ENCODE results near the gene MTHFSD. TPM values are rescaled to one million over a fixed set of nuclear protein-coding genes. Genes with fewer than 3 reads are reported as not detected.

The MTHFSD gene
- total and polyA plus RNA-seq, 7 experiments from 2014 or later, result 16.7 to 46.7 (median 28.1) TPM

DNA sequence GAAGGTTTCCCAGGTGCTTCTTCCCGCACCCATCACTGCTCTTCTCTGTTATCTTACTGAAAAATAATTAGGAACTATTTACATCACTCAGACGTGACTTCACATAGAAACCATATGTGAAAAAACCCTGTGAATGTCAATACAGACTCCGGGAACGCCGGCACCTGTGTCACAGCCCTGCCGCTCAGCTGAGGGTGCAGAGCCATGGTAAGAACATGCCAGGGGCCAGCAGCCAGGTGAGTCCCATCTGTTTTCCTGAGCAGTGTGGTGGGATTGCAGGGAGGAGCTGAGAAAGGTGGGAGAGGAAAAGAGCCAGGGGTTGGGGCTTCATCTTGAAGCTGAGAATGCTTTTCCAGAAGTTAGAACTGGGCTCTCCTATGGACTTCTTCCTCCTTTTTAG lies 31.0 kb downstream of the MTHFSD start:
- Histone ChIP-seq H3K4me1 (ENCODE audit: control insufficient read depth in 2 of 2, insufficient read depth in 2 of 2, low read length in 2 of 2) (peaks cover 0 to 3% of the 10 kb centered on the region in 2 donors), H3K4me3 (ENCODE audit: low read length) (no peak overlapping the region), H3K27ac (ENCODE audit: low read depth, low read length) (no peak overlapping the region), H3K9me3 (ENCODE audit: control insufficient read depth in 2 of 3, low read length in 3 of 3) (no peaks in the 10 kb centered on the region), H3K27me3 (ENCODE audit: control insufficient read depth in 2 of 2, insufficient read depth in 2 of 2, low read length in 2 of 2) (peaks cover 0 to 15% of the 10 kb centered on the region in 2 donors), H3K36me3 (ENCODE audit: control insufficient read depth in 2 of 3, insufficient read depth in 3 of 3, low read length in 3 of 3) (no peaks in the 10 kb centered on the region)
- H3K9me3 Mint-ChIP-seq, result peaks cover 0 to 11% (median 5%) of the 10 kb centered on the region in 11 donors
- ATAC-seq (no peak), DNase-seq (no peak)
- ChIA-PET POLR2A (no interaction called here), CTCF (no interaction called here)
- peaks cover 5 to 21% (median 13%) of the 10 kb centered on the region in 5 donors for H3K27me3 Mint-ChIP-seq
- H3K4me3 Mint-ChIP-seq, result no peak overlapping the region
- H3K36me3 Mint-ChIP-seq, result peaks cover 0 to 11% (median 3%) of the 10 kb centered on the region in 5 donors
- intact Hi-C loops (cut with micrococcal nuclease), result loop anchor here in 1 of 2 donors (5.0 kb wide), 1 partner anchor 38 kb away; no protein-coding TSS in a partner anchor
- H3K4me1 Mint-ChIP-seq, result peaks cover 0 to 9% (median 3%) of the 10 kb centered on the region in 7 donors
- H3K27ac Mint-ChIP-seq, result no peak overlapping the region

DNA sequence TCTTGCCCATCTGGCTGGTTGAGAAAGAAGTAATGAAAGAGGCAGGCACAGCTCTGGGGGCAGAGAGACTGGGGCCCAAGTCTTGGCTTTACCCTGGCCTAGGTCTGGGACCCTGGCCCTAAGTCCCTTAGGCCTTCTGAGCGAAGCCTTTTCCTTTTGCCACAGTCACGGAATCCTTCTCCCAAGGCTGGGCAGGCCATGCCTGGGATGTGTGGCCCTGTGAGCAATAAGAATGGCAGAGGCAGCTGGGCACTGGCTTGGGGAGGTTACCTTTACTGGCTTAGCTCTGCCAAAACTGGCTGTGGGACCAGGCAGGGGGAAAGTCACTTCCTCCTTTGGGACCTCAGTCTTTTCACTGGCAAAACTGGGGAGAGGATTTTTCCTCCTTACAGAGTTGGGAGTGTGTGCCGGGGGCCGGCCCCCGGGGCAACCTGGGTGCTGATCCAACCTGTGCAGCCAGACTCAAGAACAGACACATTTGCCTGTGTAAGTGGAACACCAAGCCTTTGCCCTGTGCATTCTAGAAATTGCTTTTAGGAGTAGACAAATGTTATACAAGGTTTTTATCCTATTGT lies 31.8 kb downstream of the MTHFSD start:
- H3K4me3 Mint-ChIP-seq, result no peak overlapping the region
- intact Hi-C loops (cut with micrococcal nuclease), result loop anchor here in 1 of 2 donors (5.0 kb wide), 1 partner anchor 39 kb away; no protein-coding TSS in a partner anchor
- no peak overlapping the region for H3K27ac Mint-ChIP-seq
- no peaks in the 10 kb centered on the region for H3K36me3 ChIP-seq (ENCODE audit: control insufficient read depth in 2 of 3, insufficient read depth in 3 of 3, low read length in 3 of 3)
- peaks cover 12 to 25% (median 20%) of the 10 kb centered on the region in 5 donors for H3K27me3 Mint-ChIP-seq
- peaks cover 0 to 5% (median 3%) of the 10 kb centered on the region in 5 donors for H3K36me3 Mint-ChIP-seq
- no peak overlapping the region for H3K27ac ChIP-seq (ENCODE audit: low read depth, low read length)
- H3K27me3 ChIP-seq (ENCODE audit: control insufficient read depth in 2 of 2, insufficient read depth in 2 of 2, low read length in 2 of 2), result peaks cover 0 to 15% of the 10 kb centered on the region in 2 donors
- H3K9me3 ChIP-seq (ENCODE audit: control insufficient read depth in 2 of 3, low read length in 3 of 3), result no peaks in the 10 kb centered on the region
- DNase-seq, result no peak
- ChIA-PET POLR2A (no interaction called here), CTCF (no interaction called here)
- H3K4me3 ChIP-seq (ENCODE audit: low read length), result no peak overlapping the region
- peaks cover 0 to 3% of the 10 kb centered on the region in 2 donors for H3K4me1 ChIP-seq (ENCODE audit: control insufficient read depth in 2 of 2, insufficient read depth in 2 of 2, low read length in 2 of 2)
- ATAC-seq, result no peak
- H3K9me3 Mint-ChIP-seq, result peaks cover 0 to 11% (median 5%) of the 10 kb centered on the region in 11 donors
- H3K4me1 Mint-ChIP-seq, result peaks cover 0 to 9% (median 3%) of the 10 kb centered on the region in 7 donors

DNA sequence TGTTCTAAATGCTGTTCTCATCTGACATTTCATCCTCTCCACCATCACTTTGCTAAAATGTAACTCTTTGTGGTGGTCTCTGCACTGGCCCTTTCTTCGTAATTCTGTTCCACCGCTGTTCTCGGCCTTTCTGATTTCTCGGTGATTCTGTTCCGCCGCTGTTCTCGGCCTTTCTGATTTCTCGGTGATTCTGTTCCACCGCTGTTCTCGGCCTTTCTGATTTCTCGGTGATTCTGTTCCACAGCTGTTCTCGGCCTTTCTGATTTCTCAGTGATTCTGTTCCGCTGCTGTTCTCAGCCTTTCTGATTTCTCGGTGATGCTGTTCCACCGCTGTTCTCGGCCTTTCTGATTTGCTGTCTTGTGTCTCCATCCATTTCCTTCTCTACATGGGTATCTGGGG lies 32.4 kb downstream of the MTHFSD start:
- Mint-ChIP-seq H3K27ac (no peak overlapping the region), H3K36me3 (peaks cover 0 to 3% (median 2%) of the 10 kb centered on the region in 5 donors), H3K4me3 (no peak overlapping the region), H3K9me3 (peaks cover 0 to 11% (median 4%) of the 10 kb centered on the region in 11 donors), H3K4me1 (peaks cover 0 to 9% (median 3%) of the 10 kb centered on the region in 7 donors), H3K27me3 (peaks cover 18 to 30% (median 26%) of the 10 kb centered on the region in 5 donors)
- ATAC-seq (no peak), DNase-seq (no peak)
- ChIA-PET POLR2A (no interaction called here), CTCF (no interaction called here)
- peaks cover 0 to 15% of the 10 kb centered on the region in 2 donors for H3K27me3 ChIP-seq (ENCODE audit: control insufficient read depth in 2 of 2, insufficient read depth in 2 of 2, low read length in 2 of 2)
- no peak overlapping the region for H3K27ac ChIP-seq (ENCODE audit: low read depth, low read length)
- no peaks in the 10 kb centered on the region for H3K9me3 ChIP-seq (ENCODE audit: control insufficient read depth in 2 of 3, low read length in 3 of 3)
- H3K4me1 ChIP-seq (ENCODE audit: control insufficient read depth in 2 of 2, insufficient read depth in 2 of 2, low read length in 2 of 2), result peaks cover 0 to 3% of the 10 kb centered on the region in 2 donors
- intact Hi-C loops (cut with micrococcal nuclease), result loop anchor here in 1 of 2 donors (5.0 kb wide), 1 partner anchor 40 kb away; no protein-coding TSS in a partner anchor
- H3K36me3 ChIP-seq (ENCODE audit: control insufficient read depth in 2 of 3, insufficient read depth in 3 of 3, low read length in 3 of 3), result no peaks in the 10 kb centered on the region
- no peak overlapping the region for H3K4me3 ChIP-seq (ENCODE audit: low read length)

DNA sequence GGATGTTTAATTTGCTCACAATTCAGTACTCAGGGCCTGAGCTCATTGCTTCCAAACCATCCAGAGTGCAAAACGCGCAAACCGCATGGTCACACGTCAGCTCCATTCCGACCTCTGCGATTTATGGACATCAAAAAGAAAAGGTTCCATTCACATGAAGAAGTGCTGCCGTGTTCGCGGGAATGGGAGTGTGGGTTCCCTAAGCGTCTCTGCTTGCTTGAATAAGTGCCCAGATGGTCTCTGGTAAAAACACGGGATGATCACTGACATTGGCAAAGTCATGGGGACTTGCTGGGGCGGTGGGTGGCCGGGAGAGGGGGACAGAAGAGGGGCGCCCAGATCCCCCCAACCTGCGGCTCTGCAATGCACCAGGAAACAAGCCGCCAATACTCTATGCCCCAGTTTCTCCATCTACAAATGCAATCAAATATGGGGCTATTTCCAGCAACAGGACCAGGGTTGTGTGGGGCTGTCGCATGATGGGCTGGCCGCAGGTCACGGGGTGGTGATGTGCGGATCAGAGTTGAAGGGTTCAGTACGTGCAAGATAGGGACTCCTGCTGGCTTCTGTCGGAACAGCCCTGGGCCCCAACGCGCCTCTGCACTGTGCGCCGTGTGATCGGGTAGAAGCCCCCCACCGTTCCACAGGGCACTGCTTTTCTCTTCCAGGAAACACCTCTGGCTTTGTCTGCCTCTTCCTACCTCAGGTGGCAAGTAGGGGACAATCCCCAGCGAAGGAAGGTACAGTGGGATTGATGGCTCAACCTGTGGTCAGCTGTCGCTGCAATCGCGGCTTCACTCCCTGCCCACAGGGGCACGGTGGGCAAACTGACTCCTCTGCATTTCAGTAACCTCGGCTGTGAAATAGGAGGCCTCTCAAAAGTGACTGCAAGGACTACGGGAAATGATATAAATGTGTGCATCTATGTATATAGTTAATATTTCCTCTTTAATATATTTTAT lies 33.5 kb downstream of the MTHFSD start:
- no peak overlapping the region for H3K4me3 Mint-ChIP-seq
- ATAC-seq (no peak), DNase-seq (no peak)
- Histone ChIP-seq H3K9me3 (ENCODE audit: control insufficient read depth in 2 of 3, low read length in 3 of 3) (no peaks in the 10 kb centered on the region), H3K27me3 (ENCODE audit: control insufficient read depth in 2 of 2, insufficient read depth in 2 of 2, low read length in 2 of 2) (peaks cover 0 to 15% of the 10 kb centered on the region in 2 donors), H3K36me3 (ENCODE audit: control insufficient read depth in 2 of 3, insufficient read depth in 3 of 3, low read length in 3 of 3) (no peaks in the 10 kb centered on the region), H3K4me3 (ENCODE audit: low read length) (no peak overlapping the region), H3K27ac (ENCODE audit: low read depth, low read length) (no peak overlapping the region), H3K4me1 (ENCODE audit: control insufficient read depth in 2 of 2, insufficient read depth in 2 of 2, low read length in 2 of 2) (peaks cover 0 to 3% of the 10 kb centered on the region in 2 donors)
- peaks cover 26 to 39% (median 36%) of the 10 kb centered on the region in 5 donors for H3K27me3 Mint-ChIP-seq
- intact Hi-C loops (cut with micrococcal nuclease), result loop anchor here in 1 of 2 donors (2.0 to 5.0 kb wide), 2 partner anchors 41 to 701 kb away; no protein-coding TSS in a partner anchor
- peaks cover 0 to 9% (median 3%) of the 10 kb centered on the region in 7 donors for H3K4me1 Mint-ChIP-seq
- POLR2A ChIA-PET, result no interaction called here
- H3K27ac Mint-ChIP-seq, result peak overlapping the region in 1 of 9 donors; percentile 19
- peaks cover 0 to 7% (median 0%) of the 10 kb centered on the region in 11 donors for H3K9me3 Mint-ChIP-seq
- H3K36me3 Mint-ChIP-seq, result no peaks in the 10 kb centered on the region
- CTCF ChIA-PET, result no interaction called here

DNA sequence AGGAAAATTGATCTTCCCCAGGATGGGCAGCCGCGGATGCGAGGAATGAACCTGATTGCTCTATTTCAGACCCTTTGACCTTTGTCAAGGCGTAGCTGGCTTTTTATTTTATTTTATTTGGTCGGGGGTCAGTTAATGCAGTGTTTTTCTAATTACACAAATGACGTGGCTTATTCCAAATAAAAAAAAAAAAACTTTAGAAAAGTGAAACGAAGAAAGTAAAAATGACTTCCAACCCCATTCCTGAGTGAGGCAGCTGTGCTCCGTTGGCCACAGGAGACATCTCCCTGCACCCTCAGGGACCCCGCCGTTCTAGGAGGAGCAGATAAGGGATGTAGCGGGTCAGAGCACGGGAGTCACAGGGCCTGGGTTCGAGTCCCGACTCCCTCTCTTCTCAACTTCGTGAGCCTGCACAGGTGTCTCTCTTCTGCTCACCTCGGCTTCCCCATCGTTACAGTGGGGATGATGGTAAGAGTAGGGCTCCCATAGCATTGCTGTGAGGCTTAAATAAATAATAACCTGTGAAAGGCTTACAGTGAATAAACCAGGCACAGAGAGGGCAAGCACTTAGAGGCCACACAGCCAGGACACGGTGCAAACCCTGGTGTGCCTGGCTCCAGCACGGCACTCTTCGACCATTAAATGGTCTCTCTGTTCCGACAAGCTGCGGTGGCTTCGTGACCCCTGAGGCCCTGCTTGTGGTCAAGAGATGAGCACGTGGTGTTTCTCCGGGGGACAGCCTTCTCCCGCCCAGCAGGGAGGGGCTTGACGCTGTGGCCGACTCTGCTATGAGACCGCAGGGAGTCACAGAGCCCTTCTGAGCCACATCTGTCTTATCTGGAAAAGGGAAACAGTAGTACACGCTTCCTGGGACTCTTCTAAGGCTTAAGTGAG lies 34.5 kb downstream of the MTHFSD start:
- H3K27ac Mint-ChIP-seq, result no peak overlapping the region
- Histone ChIP-seq H3K4me1 (ENCODE audit: control insufficient read depth in 2 of 2, insufficient read depth in 2 of 2, low read length in 2 of 2) (peaks cover 0 to 3% of the 10 kb centered on the region in 2 donors), H3K4me3 (ENCODE audit: low read length) (no peak overlapping the region), H3K36me3 (ENCODE audit: control insufficient read depth in 2 of 3, insufficient read depth in 3 of 3, low read length in 3 of 3) (no peaks in the 10 kb centered on the region), H3K27me3 (ENCODE audit: control insufficient read depth in 2 of 2, insufficient read depth in 2 of 2, low read length in 2 of 2) (peaks cover 0 to 15% of the 10 kb centered on the region in 2 donors), H3K9me3 (ENCODE audit: control insufficient read depth in 2 of 3, low read length in 3 of 3) (no peaks in the 10 kb centered on the region), H3K27ac (ENCODE audit: low read depth, low read length) (no peak overlapping the region)
- ChIA-PET CTCF (interaction anchor here (1.0 kb wide), 1 partner anchor 59 kb away, joined by 4 read pairs; no protein-coding TSS in a partner anchor), POLR2A (no interaction called here)
- intact Hi-C loops (cut with micrococcal nuclease), result loop anchor here in 1 of 2 donors (1.0 to 5.0 kb wide), 3 partner anchors 42 to 700 kb away; no protein-coding TSS in a partner anchor
- ATAC-seq (no peak), DNase-seq (no peak)
- no peaks in the 10 kb centered on the region for H3K36me3 Mint-ChIP-seq
- H3K27me3 Mint-ChIP-seq, result peaks cover 26 to 44% (median 43%) of the 10 kb centered on the region in 5 donors
- H3K9me3 Mint-ChIP-seq, result peaks cover 0 to 3% (median 0%) of the 10 kb centered on the region in 11 donors
- H3K4me3 Mint-ChIP-seq, result peak overlapping the region in 3 of 10 donors; percentile 32 to 77 (median 44)
- peaks cover 0 to 9% (median 3%) of the 10 kb centered on the region in 7 donors for H3K4me1 Mint-ChIP-seq

Data from naive thymus-derived CD4-positive, alpha-beta T cell (primary cell).